ENCODE data around the gene KIAA1755.

DNA sequence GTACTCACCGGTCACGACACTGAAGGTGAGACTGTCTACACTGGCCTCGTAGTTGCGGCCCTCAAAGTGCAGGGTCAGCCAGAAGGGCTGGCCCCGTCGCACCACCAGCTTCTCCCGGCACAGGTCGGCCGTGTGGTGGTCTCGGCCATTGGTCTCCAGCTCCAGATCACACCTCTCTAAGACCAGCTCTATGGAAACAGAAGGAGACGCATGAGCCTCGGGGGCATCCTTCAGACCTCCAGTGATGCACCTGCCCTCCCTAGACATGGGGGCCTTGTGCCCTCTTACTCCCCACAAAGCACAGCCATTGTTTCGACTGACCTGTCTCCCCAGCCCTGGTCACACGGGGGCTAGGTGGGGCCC is 99.1 kb downstream of the KIAA1755 start:
- TF ChIP-seq, protein P1, sequence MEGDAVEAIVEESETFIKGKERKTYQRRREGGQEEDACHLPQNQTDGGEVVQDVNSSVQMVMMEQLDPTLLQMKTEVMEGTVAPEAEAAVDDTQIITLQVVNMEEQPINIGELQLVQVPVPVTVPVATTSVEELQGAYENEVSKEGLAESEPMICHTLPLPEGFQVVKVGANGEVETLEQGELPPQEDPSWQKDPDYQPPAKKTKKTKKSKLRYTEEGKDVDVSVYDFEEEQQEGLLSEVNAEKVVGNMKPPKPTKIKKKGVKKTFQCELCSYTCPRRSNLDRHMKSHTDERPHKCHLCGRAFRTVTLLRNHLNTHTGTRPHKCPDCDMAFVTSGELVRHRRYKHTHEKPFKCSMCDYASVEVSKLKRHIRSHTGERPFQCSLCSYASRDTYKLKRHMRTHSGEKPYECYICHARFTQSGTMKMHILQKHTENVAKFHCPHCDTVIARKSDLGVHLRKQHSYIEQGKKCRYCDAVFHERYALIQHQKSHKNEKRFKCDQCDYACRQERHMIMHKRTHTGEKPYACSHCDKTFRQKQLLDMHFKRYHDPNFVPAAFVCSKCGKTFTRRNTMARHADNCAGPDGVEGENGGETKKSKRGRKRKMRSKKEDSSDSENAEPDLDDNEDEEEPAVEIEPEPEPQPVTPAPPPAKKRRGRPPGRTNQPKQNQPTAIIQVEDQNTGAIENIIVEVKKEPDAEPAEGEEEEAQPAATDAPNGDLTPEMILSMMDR (IDR thresholded peaks at IDR 0.05; ENCODE audit: poor library complexity, severe bottlenecking): no peak
- no peak for TF ChIP-seq SMC3 (conservative IDR thresholded peaks at IDR 0.05; ENCODE audit: poor library complexity)
- no peak for TF ChIP-seq POLR2AphosphoS5 (IDR thresholded peaks at IDR 0.05)
- no peak for TF ChIP-seq MXI1 (conservative IDR thresholded peaks at IDR 0.05; ENCODE audit: poor library complexity, severe bottlenecking)

Data from neural cell (in vitro differentiated cells).